Esophagus squamous epithelium (tissue), 4 donors: ENCODE measurements around the gene HMCES.

Source experiments
- CTCF ChIP-seq, 6 experiments: fragments of 450-650 bp in 4 of 6; fragments of 200-600 bp in 2 of 6; sonication (generic) in 2 of 6; IDR thresholded peaks; one replicate each; pipeline ENCODE4 v1.5.1; 2016 to 2019; ENCODE audit warnings: antibody characterized with exemption in 6 of 6, mild to moderate bottlenecking in 4 of 6, moderate library complexity in 4 of 6
- POLR2A ChIP-seq, 4 donors: fragments of 450-650 bp; IDR thresholded peaks; one replicate each; pipeline ENCODE4 v1.6.1; 2017; ENCODE audit warnings: antibody characterized with exemption in 4 of 4, mild to moderate bottlenecking in 4 of 4, moderate library complexity in 3 of 4

- TF ChIP-seq CTCF (IDR thresholded peaks at IDR 0.05) = no peak
- TF ChIP-seq POLR2A (IDR thresholded peaks at IDR 0.05) = no peak
Observed at GRCh38 chr3:129336093-129336706, 57.5 kb downstream of the HMCES start.
